ENCODE results near the gene SLC16A13.

DNA sequence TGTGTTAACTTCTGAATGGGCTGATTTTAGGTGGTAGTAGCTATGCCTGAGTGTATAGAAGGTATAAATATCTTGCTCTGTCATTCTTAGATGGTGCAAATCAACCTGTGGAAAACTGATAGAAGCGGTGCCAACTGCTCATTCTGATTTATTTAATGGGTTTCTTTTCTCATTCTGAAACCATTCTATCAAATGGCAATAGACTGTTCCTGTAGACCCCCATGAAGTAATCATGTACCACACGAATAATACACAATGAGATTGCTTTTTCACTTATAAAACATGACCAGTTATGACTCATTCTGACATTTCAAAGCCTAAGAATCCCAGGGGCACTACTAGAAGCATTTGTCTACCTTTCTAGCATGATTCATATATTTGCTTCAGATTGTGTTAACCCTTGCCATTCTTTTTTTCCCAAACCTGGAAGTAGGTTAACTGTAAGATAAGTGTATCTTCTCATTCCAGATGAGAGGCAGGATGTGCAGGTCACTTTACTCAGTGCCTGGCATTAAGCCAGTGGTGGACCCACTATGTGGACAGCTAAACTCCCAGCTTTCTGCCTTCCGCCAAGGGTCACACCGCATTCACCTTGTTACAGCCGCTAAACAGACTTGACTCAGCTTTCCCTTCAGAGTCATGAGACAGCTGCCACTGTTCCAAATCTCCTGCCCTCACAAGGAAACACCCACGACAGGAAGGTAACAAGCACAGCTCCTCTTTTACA, 24.5 kb downstream of the SLC16A13 start:
- TF ChIP-seq POLR2A (IDR thresholded peaks at IDR 0.05; ENCODE audit: low read depth, low read length) (no peak), POLR2AphosphoS2 (IDR thresholded peaks at IDR 0.05; ENCODE audit: low read depth, low read length) (no peak), MXI1 (IDR thresholded peaks at IDR 0.05; ENCODE audit: low read depth, low read length) (no peak), SRF (IDR thresholded peaks at IDR 0.05; ENCODE audit: low read depth in 2 of 2, low read length in 2 of 2) (no peak), ATF2 (IDR thresholded peaks at IDR 0.05; ENCODE audit: low read length) (no peak), RCOR1 (conservative IDR thresholded peaks at IDR 0.05; ENCODE audit: low read depth, low read length) (no peak), CTCF (IDR thresholded peaks at IDR 0.05 in 2 of 3, conservative IDR thresholded peaks at IDR 0.05 in 1 of 3; ENCODE audit: control insufficient read depth in 2 of 3, extremely low read depth in 1 of 3, insufficient read depth in 1 of 3, low read depth in 3 of 3, low read length in 3 of 3) (no peak), CHD2 (IDR thresholded peaks at IDR 0.05; ENCODE audit: borderline replicate concordance, low read depth, low read length) (no peak)
- TF ChIP-seq, protein P1, sequence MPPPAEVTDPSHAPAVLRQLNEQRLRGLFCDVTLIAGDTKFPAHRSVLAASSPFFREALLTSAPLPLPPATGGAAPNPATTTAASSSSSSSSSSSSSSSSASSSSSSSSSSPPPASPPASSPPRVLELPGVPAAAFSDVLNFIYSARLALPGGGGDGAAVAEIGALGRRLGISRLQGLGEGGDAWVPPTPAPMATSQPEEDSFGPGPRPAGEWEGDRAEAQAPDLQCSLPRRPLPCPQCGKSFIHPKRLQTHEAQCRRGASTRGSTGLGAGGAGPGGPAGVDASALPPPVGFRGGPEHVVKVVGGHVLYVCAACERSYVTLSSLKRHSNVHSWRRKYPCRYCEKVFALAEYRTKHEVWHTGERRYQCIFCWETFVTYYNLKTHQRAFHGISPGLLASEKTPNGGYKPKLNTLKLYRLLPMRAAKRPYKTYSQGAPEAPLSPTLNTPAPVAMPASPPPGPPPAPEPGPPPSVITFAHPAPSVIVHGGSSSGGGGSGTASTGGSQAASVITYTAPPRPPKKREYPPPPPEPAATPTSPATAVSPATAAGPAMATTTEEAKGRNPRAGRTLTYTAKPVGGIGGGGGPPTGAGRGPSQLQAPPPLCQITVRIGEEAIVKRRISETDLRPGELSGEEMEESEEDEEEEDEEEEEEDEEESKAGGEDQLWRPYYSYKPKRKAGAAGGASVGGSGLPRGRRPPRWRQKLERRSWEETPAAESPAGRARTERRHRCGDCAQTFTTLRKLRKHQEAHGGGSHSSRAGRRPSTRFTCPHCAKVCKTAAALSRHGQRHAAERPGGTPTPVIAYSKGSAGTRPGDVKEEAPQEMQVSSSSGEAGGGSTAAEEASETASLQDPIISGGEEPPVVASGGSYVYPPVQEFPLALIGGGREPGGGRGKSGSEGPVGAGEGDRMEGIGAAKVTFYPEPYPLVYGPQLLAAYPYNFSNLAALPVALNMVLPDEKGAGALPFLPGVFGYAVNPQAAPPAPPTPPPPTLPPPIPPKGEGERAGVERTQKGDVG (CRISPR knock-in tag; IDR thresholded peaks at IDR 0.05) = no peak
- TF ChIP-seq, protein P2, sequence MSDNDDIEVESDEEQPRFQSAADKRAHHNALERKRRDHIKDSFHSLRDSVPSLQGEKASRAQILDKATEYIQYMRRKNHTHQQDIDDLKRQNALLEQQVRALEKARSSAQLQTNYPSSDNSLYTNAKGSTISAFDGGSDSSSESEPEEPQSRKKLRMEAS (IDR thresholded peaks at IDR 0.05; ENCODE audit: low read depth, low read length) = no peak

Measured in GM12878 (cell line).